Measurements from ENCODE around the gene AUTS2. TPM values are rescaled to one million over a fixed set of nuclear protein-coding genes. Genes with fewer than 3 reads are reported as not detected.

Gene AUTS2
- total and polyA plus RNA-seq, 9 of the 15 experiments (the other 6 are each of a cell fraction or from before 2014, with no cell fraction given): 0.58 TPM; not detected in 8

DNA sequence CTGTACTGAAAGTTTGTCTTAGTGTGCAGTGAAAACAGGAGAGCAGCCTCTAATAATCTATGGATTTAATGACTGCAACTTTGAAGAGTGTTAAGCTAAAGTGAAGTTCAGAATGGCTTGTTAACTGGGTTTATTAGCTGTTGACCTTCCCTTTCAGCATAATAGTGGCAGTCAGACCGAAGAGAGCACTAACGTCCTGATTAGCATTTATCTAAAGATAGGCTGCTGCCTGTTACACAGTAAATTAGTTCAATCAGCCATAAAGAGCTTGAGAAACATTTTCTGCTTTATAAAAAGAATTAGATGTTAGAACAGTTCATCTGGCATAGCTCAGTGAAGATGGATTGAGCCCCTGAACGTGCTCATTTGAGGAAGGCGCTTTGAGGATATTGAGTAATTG lies 433.0 kb downstream of the AUTS2 start (continued):
- TF ChIP-seq COPS2 (conservative IDR thresholded peaks at IDR 0.05) (no peak), POLR2AphosphoS2 (IDR thresholded peaks at IDR 0.05; ENCODE audit: low read length) (no peak), CREB1 (IDR thresholded peaks at IDR 0.05) (no peak), CREB1 (CRISPR knock-in tag; IDR thresholded peaks at IDR 0.05) (no peak), MEIS2 (IDR thresholded peaks at IDR 0.05; ENCODE audit: partially characterized antibody) (no peak)
- TF ChIP-seq, protein P1, sequence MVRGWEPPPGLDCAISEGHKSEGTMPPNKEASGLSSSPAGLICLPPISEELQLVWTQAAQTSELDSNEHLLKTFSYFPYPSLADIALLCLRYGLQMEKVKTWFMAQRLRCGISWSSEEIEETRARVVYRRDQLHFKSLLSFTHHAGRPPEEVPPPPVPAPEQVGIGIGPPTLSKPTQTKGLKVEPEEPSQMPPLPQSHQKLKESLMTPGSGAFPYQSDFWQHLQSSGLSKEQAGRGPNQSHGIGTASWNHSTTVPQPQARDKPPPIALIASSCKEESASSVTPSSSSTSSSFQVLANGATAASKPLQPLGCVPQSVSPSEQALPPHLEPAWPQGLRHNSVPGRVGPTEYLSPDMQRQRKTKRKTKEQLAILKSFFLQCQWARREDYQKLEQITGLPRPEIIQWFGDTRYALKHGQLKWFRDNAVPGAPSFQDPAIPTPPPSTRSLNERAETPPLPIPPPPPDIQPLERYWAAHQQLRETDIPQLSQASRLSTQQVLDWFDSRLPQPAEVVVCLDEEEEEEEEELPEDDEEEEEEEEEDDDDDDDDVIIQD (CRISPR knock-in tag; IDR thresholded peaks at IDR 0.05): no peak

DNA sequence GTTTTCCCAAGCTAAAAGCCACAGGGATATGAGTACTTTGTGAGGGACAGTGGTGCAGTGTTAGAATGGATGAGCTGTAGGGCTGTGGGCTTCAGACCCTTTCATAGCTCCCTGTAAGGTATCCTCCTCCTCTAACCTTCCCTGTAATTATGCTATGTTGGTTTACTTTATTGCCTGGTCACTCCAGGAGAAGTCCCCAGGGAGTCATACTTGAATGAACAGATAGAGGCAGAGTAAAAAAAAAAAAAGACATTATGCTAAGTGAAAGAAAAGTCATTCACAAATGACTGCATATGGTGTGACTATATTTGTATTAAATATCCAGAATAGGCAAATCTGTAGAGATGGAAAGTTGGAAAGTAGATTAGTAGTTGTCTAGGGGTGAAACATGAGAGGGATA lies 434.4 kb downstream of the AUTS2 start:
- H3K79me2 ChIP-seq (ENCODE audit: control insufficient read depth, insufficient read depth, low read length): no peaks in the 10 kb centered on the region
- no peak overlapping the region for H3K27ac ChIP-seq (ENCODE audit: extremely low read depth, low read depth, low read length)
- BruUV-seq (replicated peaks): no TSS peak
- ATAC-seq: no peak
- TF ChIP-seq NONO (IDR thresholded peaks at IDR 0.05; ENCODE audit: low read depth in 2 of 2, low read length in 1 of 2): no peak
- TF ChIP-seq NCOR1 (IDR thresholded peaks at IDR 0.05): no peak
- no peak for TF ChIP-seq C11orf30 (IDR thresholded peaks at IDR 0.05; ENCODE audit: low read depth)
- no peaks in the 10 kb centered on the region for H3K9me3 ChIP-seq (replicated peaks; ENCODE audit: control insufficient read depth, insufficient read depth, low read depth, low read length)
- POLR2A ChIA-PET: no interaction called here
- H3K4me2 ChIP-seq (ENCODE audit: insufficient read depth, low read length): no peak overlapping the region
- no peak overlapping the region for H2AFZ ChIP-seq (ENCODE audit: low read depth, low read length)
- no peaks in the 10 kb centered on the region for H3K9me1 ChIP-seq (ENCODE audit: control insufficient read depth, insufficient read depth, low read length)
- CTCF ChIA-PET (ENCODE audit: low intra/inter-chr PET ratio): no interaction called here
- intact Hi-C loops (cut with micrococcal nuclease) (no loop called here), in situ Hi-C loops (cut with MboI) (no loop called here)
- H3K4me3 ChIP-seq: no peak overlapping the region
- no peaks in the 10 kb centered on the region for H3K4me1 ChIP-seq (replicated peaks in 1 of 2; ENCODE audit: control insufficient read depth in 2 of 2, insufficient read depth in 2 of 2, low read length in 2 of 2)
- no peaks in the 10 kb centered on the region for H4K20me1 ChIP-seq (replicated peaks; ENCODE audit: control insufficient read depth, insufficient read depth, low read length)
- no peak for FAIRE-seq
- H3K36me3 ChIP-seq (ENCODE audit: control insufficient read depth, insufficient read depth, low read length): no peaks in the 10 kb centered on the region
- DNase-seq (ENCODE audit: extremely low read depth in 1 of 4, low spot score in 3 of 4): no peak
- no peak overlapping the region for H3K9ac ChIP-seq (ENCODE audit: insufficient read depth in 1 of 2, low read depth in 2 of 2, low read length in 2 of 2)
- no peaks in the 10 kb centered on the region for H3K27me3 ChIP-seq (ENCODE audit: control insufficient read depth in 2 of 2, insufficient read depth in 2 of 2, low read length in 2 of 2)
